Glutamatergic neuron (in vitro differentiated cells): ENCODE data around the gene SETD3. TPM values are rescaled to one million over a fixed set of nuclear protein-coding genes. Genes with fewer than 3 reads are reported as not detected.

ENCODE experiments used
- DNase-seq: peaks from one replicate; pipeline ENCODE4 v3.0.0; 2022
- H3K27ac Mint-ChIP-seq: one replicate; pipeline ENCODE4 v1.8.0; 2020; ENCODE audit warnings: mild to moderate bottlenecking, mixed read lengths, inconsistent platforms; ENCODE audit not compliant: unreplicated experiment
- H3K27me3 Mint-ChIP-seq: one replicate; pipeline ENCODE4 v1.8.0; 2020; ENCODE audit warnings: mild to moderate bottlenecking, moderate library complexity, mixed read lengths, inconsistent platforms; ENCODE audit not compliant: unreplicated experiment
- H3K36me3 Mint-ChIP-seq: one replicate; pipeline ENCODE4 v1.8.0; 2020; ENCODE audit warnings: mild to moderate bottlenecking, mixed read lengths, inconsistent platforms; ENCODE audit not compliant: unreplicated experiment
- H3K4me1 Mint-ChIP-seq: one replicate; pipeline ENCODE4 v1.8.0; 2020; ENCODE audit warnings: mild to moderate bottlenecking, low read depth, mixed read lengths, inconsistent platforms; ENCODE audit not compliant: unreplicated experiment
- H3K4me3 Mint-ChIP-seq: one replicate; pipeline ENCODE4 v1.8.0; 2020; ENCODE audit warnings: mild to moderate bottlenecking, mixed read lengths, inconsistent platforms; ENCODE audit not compliant: unreplicated experiment
- H3K9me3 Mint-ChIP-seq: one replicate; pipeline ENCODE4 v1.8.0; 2020; ENCODE audit warnings: mild to moderate bottlenecking, moderate library complexity, mixed read lengths, inconsistent platforms; ENCODE audit not compliant: unreplicated experiment
- total RNA-seq: library from RNA; stranded (reverse); fragmentation: NEBNext Ultra II Directional; extraction: Animal tissue kit (Norgen Biotek cat#: 25700); gene quantifications from one replicate; pipeline ENCODE4 v1.2.1, GENCODE V29; 2021; ENCODE audit not compliant: unreplicated experiment
- TF ChIP-seq, protein P1 (sequence below): fragments of 200-600 bp; sonication (generic); IDR thresholded peaks from one replicate; pipeline ENCODE4 v1.5.0; 2021; ENCODE audit not compliant: partially characterized antibody, unreplicated experiment

Gene SETD3
- total RNA-seq, 1 donor from 2014 or later, result 46.2 TPM

DNA sequence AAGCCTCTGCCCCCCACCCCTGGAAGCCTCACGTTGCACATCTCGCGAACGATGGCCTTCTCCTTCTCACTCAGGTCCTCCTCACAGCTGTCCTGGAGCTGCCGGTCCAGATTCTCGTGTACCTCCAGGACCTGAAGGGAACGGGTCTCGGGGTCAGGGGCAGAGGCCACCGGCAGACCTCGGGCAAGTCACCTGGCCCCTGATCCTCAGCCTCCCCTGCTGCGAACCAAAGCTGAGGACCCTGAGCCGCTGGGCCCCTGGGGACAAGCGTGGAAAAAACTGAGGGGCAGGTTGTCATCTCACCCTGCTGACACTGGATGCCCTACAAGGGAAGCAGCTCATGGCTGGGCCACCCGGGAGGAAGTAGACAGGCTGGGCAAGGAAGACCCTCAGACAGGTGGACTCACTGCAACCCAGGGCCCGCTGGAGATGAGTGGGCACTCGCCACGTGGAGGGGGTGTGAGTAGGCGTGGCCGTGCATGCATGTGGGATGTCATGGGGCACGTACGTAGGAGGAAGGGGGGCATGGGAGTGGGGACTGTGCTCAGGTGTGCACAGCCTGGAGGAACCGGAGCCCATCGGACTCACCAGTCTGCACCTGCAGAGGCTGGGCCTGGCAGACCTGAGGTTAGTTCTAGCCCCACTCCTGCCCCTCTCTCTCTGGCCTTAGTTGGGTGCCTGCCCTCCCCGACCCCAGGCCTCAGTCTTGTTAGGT, 35.7 kb upstream of the SETD3 start:
- no peak for DNase-seq
- Mint-ChIP-seq H3K4me1 (peaks cover 12% of the 10 kb centered on the region), H3K27ac (no peak overlapping the region), H3K27me3 (peaks cover 8% of the 10 kb centered on the region), H3K9me3 (peaks cover 14% of the 10 kb centered on the region), H3K4me3 (no peak overlapping the region), H3K36me3 (no peaks in the 10 kb centered on the region)
- TF ChIP-seq, protein P1, sequence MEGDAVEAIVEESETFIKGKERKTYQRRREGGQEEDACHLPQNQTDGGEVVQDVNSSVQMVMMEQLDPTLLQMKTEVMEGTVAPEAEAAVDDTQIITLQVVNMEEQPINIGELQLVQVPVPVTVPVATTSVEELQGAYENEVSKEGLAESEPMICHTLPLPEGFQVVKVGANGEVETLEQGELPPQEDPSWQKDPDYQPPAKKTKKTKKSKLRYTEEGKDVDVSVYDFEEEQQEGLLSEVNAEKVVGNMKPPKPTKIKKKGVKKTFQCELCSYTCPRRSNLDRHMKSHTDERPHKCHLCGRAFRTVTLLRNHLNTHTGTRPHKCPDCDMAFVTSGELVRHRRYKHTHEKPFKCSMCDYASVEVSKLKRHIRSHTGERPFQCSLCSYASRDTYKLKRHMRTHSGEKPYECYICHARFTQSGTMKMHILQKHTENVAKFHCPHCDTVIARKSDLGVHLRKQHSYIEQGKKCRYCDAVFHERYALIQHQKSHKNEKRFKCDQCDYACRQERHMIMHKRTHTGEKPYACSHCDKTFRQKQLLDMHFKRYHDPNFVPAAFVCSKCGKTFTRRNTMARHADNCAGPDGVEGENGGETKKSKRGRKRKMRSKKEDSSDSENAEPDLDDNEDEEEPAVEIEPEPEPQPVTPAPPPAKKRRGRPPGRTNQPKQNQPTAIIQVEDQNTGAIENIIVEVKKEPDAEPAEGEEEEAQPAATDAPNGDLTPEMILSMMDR, result no peak

DNA sequence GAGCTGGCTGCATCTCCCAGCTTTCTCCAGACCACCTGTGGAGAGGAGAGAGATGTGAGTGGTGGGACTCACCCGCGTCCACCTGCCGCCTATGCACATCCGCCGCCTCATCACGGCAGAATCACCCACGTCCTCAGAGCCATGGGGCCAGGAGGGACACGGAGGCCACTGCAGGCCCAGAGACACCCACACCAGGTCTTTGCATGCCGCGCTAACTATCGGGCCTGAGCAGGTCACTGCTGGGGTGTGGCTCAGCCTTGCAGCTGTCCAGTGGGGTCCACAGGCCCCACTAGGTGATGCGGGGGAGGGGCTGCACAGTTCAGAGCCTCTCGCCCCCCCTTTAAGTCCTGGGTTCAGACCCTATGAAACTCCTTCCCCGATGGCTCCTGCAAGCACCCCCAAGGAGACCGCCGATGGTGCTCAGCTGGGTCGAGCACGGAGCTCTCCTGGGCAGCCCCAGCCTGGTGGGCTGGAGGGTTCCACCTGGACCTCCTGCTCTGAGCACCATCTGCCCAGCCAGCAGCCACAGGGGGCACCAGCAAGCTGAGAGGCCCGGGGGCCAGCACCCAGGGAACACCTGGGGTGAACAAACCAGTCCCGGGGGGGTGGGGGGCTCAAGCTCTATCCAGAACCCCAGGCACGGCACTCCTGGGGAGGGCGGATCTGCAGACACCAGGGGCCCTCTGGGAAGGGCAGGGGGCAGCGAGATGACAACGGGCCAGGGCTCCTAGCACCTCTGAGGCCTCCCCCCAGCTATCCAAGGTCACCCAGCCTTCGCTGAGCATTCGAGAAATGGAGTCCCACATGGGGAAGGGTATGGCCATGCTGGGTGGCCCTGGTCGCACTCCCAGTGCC, 34.9 kb upstream of the SETD3 start:
- Mint-ChIP-seq H3K4me1 (peaks cover 15% of the 10 kb centered on the region), H3K27ac (no peak overlapping the region), H3K4me3 (no peak overlapping the region), H3K36me3 (no peaks in the 10 kb centered on the region), H3K9me3 (peaks cover 13% of the 10 kb centered on the region), H3K27me3 (peaks cover 8% of the 10 kb centered on the region)
- TF ChIP-seq, protein P1, result no peak
- DNase-seq, result no peak

DNA sequence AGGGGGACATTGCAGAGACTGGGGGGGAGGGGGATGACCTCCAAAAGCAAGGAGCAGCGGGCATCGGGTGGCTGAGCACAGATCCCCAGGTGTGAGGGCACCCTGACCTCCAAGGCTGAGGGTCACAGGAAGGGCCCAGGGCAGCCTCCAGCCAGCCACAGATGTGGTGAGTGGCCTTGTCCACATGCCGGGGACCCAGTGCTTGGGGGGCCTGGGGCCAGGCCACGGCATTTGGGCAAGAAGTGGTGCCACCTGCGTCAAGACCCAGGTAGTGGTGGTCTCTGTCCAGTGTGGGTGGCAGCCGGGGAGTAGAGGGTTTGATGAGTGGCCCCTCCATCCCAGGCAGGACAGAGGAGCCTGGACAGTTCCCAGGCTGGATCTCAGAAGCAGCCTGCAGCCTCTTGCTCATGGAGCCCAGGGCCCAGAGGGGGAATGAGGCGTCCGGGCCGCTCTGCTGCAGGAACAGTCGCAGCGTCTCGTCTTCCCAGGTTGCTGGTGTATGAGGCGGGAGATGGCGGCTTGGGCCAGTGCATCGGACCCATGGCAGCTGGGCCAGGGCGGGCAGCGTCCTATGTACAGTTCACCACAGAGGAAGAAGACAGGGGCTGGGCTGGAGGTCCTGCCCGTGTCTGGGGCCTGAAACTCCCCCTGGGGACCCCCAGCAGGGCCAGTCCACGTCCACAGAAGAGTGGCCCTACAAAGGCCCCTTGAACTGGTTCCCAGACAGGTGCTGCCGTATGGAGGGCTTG, 34.1 kb upstream of the SETD3 start:
- TF ChIP-seq, protein P1, result no peak

DNA sequence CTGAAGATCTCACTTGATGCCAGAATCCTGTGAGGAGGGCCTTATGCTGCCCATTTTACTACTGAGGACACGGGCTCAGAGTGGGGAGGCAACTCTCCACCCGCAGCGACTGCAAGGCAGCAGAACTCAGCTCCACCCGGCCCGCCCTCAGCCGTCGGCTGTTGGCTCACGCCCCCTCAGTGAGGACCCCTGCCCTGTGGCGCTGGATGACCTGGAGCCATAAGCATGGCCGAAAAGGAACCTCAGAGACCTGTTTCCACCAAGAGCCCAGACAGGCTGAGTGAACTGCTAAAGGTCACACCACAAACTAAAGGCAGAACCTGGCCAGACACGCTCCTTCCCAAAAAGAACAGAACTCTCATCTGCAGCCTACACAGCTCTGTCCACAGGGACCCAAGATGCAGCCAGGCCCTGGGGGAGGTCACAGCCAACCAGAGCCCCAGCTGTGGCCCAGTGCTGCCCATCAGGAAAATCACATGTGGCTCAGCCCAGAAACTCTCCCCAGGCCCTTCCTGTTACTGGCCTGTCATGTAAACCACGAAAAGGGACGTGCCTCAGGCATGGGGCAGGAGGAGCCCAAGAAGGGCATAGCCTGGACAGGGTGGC, 33.4 kb upstream of the SETD3 start:
- Mint-ChIP-seq H3K36me3 (no peaks in the 10 kb centered on the region), H3K27ac (no peak overlapping the region)
- DNase-seq, result no peak

More for the DNA sequence above, 34.1 kb upstream of the SETD3 start:
- Mint-ChIP-seq H3K9me3 (peaks cover 15% of the 10 kb centered on the region), H3K4me1 (peaks cover 17% of the 10 kb centered on the region), H3K36me3 (no peaks in the 10 kb centered on the region), H3K27ac (no peak overlapping the region), H3K4me3 (no peak overlapping the region), H3K27me3 (peaks cover 7% of the 10 kb centered on the region)
- no peak for DNase-seq

More for the DNA sequence above, 33.4 kb upstream of the SETD3 start:
- TF ChIP-seq, protein P1, result no peak
- Mint-ChIP-seq H3K4me3 (no peak overlapping the region), H3K4me1 (peaks cover 22% of the 10 kb centered on the region), H3K9me3 (peaks cover 16% of the 10 kb centered on the region), H3K27me3 (peaks cover 5% of the 10 kb centered on the region)
